ENCODE results near the gene SSR4.

SSR4 gene

DNA sequence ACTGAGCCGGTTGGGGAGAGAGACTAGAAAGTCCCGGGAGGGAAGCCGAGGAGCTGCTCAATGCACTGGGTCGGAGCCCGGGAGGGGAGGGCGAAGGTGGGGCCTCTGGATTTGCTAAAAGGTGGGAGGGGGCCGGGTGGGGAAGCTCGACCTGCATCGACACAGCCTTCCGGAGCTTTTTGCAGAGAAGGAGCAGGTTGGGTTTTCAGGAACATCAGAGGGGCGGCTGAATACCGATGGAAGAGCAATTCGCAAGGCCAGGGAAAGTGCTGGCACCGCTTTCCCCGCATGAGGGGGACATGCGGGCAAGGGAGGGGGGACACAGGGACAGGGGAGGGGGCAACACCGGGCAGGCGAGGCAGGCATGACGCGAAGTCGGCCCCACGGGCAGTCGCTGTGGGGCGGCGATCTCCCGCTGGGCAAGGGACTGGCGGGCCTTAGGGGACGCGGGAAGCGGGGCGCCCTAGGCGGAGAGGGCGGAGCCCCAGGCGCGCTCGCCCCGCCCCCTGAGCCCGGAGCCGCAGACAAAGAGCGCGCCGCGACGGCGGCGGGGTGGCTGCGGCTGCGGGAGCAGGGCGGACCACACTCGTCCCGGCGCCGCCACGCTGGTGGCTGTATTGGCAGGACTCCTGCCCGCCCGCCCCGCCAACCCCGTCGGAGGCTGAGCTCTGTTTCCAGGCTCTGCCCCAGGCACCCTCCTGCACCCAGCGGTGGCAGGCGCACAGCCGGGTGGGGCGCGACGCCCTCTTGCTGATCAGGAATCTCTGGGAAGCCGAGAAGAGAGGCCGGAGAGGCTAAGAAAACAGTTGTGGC is 24.3 kb downstream of the SSR4 start:
- peak overlapping the region; percentile 49 for H3K4me3 ChIP-seq (ENCODE audit: low read length)
- no peaks in the 10 kb centered on the region for H3K4me1 ChIP-seq (ENCODE audit: control insufficient read depth, insufficient read depth, low read length)
- H3K27me3 ChIP-seq (ENCODE audit: control insufficient read depth, insufficient read depth, low read length), result no peaks in the 10 kb centered on the region
- H3K4me2 ChIP-seq (ENCODE audit: low read length), result peak overlapping the region; percentile 77
- H3K9me3 ChIP-seq (replicated peaks; ENCODE audit: low read length), result no peaks in the 10 kb centered on the region
- no peak overlapping the region for H3K9ac ChIP-seq (ENCODE audit: low read depth, low read length)
- H3K36me3 ChIP-seq (ENCODE audit: insufficient read depth, low read length), result no peaks in the 10 kb centered on the region

DNA sequence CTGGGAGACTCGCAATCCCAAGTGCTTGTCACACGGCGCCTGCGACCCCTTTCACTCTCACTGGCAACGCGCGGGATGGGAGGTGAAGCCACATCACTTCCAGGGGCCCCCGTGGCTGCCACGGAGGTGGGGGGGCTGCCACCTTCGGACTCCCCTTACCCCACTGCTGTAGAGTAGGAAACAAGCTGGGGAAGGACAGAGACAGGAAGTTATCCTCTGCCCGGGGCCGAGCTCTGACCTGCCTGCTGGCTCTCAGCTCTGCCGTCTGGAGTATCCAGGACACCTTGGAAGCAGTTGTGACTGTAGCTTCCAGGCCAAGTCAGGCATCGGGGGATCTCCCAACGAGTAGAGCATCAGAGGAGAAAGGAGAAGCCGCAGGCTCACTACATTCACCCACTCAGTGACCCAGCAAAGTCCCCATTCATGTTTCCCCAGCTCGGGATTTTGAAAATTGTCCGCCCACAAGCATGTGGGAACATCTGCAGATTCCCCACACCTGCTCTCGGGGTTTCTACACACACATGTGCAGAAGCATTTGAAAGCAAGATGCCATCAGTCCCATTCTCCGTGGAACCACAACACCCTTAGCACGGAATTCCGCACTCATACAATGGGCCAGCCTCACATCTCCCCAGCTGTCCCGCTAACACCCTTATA is 25.0 kb downstream of the SSR4 start:
- H3K27me3 ChIP-seq (ENCODE audit: control insufficient read depth, insufficient read depth, low read length), result no peaks in the 10 kb centered on the region
- peak overlapping the region; percentile 77 for H3K4me2 ChIP-seq (ENCODE audit: low read length)
- H3K4me3 ChIP-seq (ENCODE audit: low read length), result peak overlapping the region; percentile 49
- no peaks in the 10 kb centered on the region for H3K4me1 ChIP-seq (ENCODE audit: control insufficient read depth, insufficient read depth, low read length)
- no peaks in the 10 kb centered on the region for H3K36me3 ChIP-seq (ENCODE audit: insufficient read depth, low read length)
- no peaks in the 10 kb centered on the region for H3K9me3 ChIP-seq (replicated peaks; ENCODE audit: low read length)
- H3K9ac ChIP-seq (ENCODE audit: low read depth, low read length), result no peak overlapping the region

DNA sequence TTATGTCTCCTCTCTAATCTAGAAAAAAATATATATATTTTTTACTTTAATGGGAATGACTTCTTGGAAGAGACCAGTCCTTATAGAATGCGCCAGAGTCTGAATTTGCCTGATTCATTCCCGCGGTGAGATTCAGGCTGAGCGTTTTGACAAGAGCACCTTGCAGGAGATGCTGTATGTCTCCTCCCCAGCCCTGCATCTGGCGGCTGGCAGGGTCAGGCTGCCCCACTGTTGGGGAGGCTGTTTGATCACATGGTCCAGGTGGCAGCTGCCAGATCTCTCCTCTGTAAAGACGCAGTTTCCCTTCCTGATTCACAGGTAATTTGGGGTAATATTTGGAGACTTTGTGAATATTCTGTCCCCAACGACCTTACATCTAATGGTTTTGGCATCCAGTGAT is 26.1 kb downstream of the SSR4 start:
- H3K27me3 ChIP-seq (ENCODE audit: control insufficient read depth, insufficient read depth, low read length), result peaks cover 5% of the 10 kb centered on the region
- no peaks in the 10 kb centered on the region for H3K9me3 ChIP-seq (replicated peaks; ENCODE audit: low read length)
- H3K36me3 ChIP-seq (ENCODE audit: insufficient read depth, low read length), result no peaks in the 10 kb centered on the region
- H3K4me2 ChIP-seq (ENCODE audit: low read length), result no peak overlapping the region
- no peaks in the 10 kb centered on the region for H3K4me1 ChIP-seq (ENCODE audit: control insufficient read depth, insufficient read depth, low read length)
- no peak overlapping the region for H3K9ac ChIP-seq (ENCODE audit: low read depth, low read length)
- no peak overlapping the region for H3K4me3 ChIP-seq (ENCODE audit: low read length)

DNA sequence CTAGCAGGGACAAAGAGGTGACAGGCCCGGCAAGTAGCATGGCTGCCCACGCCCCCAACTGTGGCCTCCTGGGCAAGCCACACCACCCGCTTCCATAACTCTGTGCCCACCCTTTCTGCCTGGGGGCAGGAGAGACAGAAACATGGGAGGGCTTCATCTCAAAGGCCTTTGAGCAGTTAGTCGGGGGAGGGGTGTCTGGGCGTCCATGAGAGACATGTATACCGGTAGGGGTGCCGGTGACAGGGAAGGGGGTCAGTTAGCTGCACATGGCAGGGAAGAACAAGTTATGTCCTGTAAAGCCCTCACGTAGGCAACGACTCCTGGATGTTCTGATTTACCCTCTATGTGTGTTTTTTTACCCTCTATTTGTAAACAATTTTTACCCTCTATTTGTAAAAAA is 26.6 kb downstream of the SSR4 start:
- no peak overlapping the region for H3K9ac ChIP-seq (ENCODE audit: low read depth, low read length)
- no peaks in the 10 kb centered on the region for H3K36me3 ChIP-seq (ENCODE audit: insufficient read depth, low read length)
- H3K4me2 ChIP-seq (ENCODE audit: low read length), result no peak overlapping the region
- H3K4me3 ChIP-seq (ENCODE audit: low read length), result no peak overlapping the region
- no peaks in the 10 kb centered on the region for H3K9me3 ChIP-seq (replicated peaks; ENCODE audit: low read length)
- peaks cover 5% of the 10 kb centered on the region for H3K27me3 ChIP-seq (ENCODE audit: control insufficient read depth, insufficient read depth, low read length)
- H3K4me1 ChIP-seq (ENCODE audit: control insufficient read depth, insufficient read depth, low read length), result no peaks in the 10 kb centered on the region

DNA sequence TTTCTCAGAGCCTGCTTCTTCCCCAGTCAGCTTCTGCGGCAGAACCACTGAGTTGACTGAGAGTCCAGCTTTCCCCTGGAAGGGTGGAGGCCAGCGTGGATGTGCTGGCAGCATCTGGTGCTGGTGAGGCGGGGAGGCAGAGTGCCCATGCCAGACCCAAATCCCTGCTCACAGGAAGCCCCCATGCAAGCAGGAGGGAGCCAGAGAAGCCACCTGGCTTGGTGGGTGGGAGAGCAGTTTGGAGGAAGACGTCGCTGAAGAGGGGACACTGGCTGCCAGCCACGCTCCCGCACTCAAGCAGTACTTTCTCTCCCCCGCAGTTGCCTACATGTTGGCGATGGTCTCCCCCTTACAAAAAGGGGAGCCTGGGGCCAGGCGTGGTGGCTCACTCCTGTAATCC is 29.9 kb downstream of the SSR4 start:
- Histone ChIP-seq H3K4me1 (ENCODE audit: control insufficient read depth, insufficient read depth, low read length) (no peaks in the 10 kb centered on the region), H3K4me3 (ENCODE audit: low read length) (no peak overlapping the region)

DNA sequence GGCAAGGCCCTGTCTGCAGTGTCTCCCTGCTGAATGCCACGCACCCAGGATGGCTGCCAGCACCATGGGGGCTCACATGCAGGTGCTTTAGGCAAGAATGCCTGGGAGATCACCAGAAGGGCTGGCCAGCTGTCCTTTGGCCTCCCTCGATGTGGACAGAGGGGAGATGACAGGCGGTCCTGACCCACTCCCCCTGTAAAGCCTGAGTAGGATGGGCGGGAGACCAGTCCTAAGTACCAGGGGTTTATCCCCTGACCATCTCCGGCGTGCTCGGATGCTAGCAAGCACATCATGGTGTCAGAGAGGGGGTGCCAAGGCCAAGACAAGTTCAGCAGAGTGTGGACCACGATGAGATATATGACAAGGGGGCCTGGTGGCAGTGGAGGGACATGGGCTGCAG is 30.6 kb downstream of the SSR4 start:
- Histone ChIP-seq H3K4me2 (ENCODE audit: low read length) (no peak overlapping the region), H3K4me3 (ENCODE audit: low read length) (no peak overlapping the region), H3K9ac (ENCODE audit: low read depth, low read length) (no peak overlapping the region), H3K36me3 (ENCODE audit: insufficient read depth, low read length) (no peaks in the 10 kb centered on the region), H3K9me3 (replicated peaks; ENCODE audit: low read length) (no peaks in the 10 kb centered on the region), H3K4me1 (ENCODE audit: control insufficient read depth, insufficient read depth, low read length) (no peaks in the 10 kb centered on the region), H3K27me3 (ENCODE audit: control insufficient read depth, insufficient read depth, low read length) (peaks cover 22% of the 10 kb centered on the region)

More for the DNA sequence above, 29.9 kb downstream of the SSR4 start:
- Histone ChIP-seq H3K9ac (ENCODE audit: low read depth, low read length) (no peak overlapping the region), H3K27me3 (ENCODE audit: control insufficient read depth, insufficient read depth, low read length) (peaks cover 20% of the 10 kb centered on the region), H3K4me2 (ENCODE audit: low read length) (no peak overlapping the region), H3K36me3 (ENCODE audit: insufficient read depth, low read length) (no peaks in the 10 kb centered on the region), H3K9me3 (replicated peaks; ENCODE audit: low read length) (no peaks in the 10 kb centered on the region)

DNA sequence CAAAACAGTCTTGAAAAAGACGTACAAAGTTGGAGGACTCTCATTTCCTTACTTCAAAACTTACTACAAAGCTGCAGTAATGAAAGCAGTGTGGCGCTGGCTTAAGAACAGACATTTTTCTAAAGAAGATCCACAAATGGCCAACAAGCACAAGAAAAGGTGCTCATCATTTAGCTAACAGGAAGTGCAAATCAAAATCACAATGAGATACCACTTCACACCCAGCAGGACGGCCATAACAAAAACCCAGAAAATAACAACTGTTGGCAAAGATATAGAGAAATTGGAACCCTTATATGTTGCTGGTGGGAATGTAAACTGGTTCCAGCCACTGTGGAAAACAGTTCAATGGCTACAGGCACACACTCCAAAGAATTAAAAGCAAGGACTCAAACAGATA is 32.5 kb downstream of the SSR4 start:
- Histone ChIP-seq H3K4me3 (ENCODE audit: low read length) (no peak overlapping the region), H3K4me2 (ENCODE audit: low read length) (no peak overlapping the region), H3K9me3 (replicated peaks; ENCODE audit: low read length) (no peaks in the 10 kb centered on the region), H3K9ac (ENCODE audit: low read depth, low read length) (no peak overlapping the region), H3K27me3 (ENCODE audit: control insufficient read depth, insufficient read depth, low read length) (peaks cover 29% of the 10 kb centered on the region), H3K36me3 (ENCODE audit: insufficient read depth, low read length) (no peaks in the 10 kb centered on the region), H3K4me1 (ENCODE audit: control insufficient read depth, insufficient read depth, low read length) (no peaks in the 10 kb centered on the region)

DNA sequence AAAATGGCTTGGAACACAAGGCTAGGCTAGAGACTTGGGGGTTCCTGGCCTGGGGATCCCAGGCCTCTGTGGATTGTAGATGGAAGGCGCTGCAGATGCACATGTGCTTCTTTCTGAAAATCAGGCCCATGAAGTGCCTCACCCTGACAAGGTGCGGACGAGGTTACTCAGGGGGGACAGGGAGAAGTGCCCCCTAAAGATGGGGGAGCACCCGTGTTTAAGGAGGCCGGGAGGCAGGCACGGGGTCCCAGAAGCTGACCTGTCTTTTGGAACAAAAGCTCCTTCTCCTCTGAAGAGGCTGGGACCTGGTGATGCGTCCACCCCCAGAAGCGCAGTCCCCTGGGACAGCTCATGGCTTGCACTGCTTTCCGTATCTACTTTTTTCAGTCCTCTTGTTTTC is 33.4 kb downstream of the SSR4 start:
- no peaks in the 10 kb centered on the region for H3K36me3 ChIP-seq (ENCODE audit: insufficient read depth, low read length)
- H3K27me3 ChIP-seq (ENCODE audit: control insufficient read depth, insufficient read depth, low read length), result peaks cover 32% of the 10 kb centered on the region
- no peak overlapping the region for H3K4me2 ChIP-seq (ENCODE audit: low read length)
- H3K9me3 ChIP-seq (replicated peaks; ENCODE audit: low read length), result no peaks in the 10 kb centered on the region
- no peaks in the 10 kb centered on the region for H3K4me1 ChIP-seq (ENCODE audit: control insufficient read depth, insufficient read depth, low read length)
- H3K4me3 ChIP-seq (ENCODE audit: low read length), result no peak overlapping the region
- no peak overlapping the region for H3K9ac ChIP-seq (ENCODE audit: low read depth, low read length)

DNA sequence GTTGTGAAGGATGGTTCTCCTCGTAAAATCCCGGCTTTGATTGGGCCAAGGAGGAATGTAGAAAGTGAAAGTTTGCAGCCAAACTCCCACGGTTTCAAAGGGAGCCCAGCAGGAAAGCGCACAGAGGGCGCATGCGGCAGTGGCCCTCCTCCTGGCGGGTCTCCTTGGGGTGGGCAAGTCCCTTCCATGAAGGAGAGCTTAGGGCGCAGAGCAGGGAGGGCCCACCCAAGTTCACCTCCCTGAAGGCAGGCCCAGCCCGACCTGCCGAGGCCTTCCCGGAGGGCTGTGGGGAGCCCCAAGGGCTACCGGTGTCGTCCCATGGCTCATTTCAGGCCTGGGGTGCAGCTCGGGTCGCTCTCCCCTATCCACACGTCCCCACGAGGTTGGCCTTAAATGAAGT is 33.8 kb downstream of the SSR4 start:
- Histone ChIP-seq H3K4me3 (ENCODE audit: low read length) (no peak overlapping the region), H3K4me1 (ENCODE audit: control insufficient read depth, insufficient read depth, low read length) (no peaks in the 10 kb centered on the region), H3K4me2 (ENCODE audit: low read length) (no peak overlapping the region), H3K27me3 (ENCODE audit: control insufficient read depth, insufficient read depth, low read length) (peaks cover 34% of the 10 kb centered on the region), H3K9me3 (replicated peaks; ENCODE audit: low read length) (no peaks in the 10 kb centered on the region), H3K9ac (ENCODE audit: low read depth, low read length) (no peak overlapping the region), H3K36me3 (ENCODE audit: insufficient read depth, low read length) (no peaks in the 10 kb centered on the region)

DNA sequence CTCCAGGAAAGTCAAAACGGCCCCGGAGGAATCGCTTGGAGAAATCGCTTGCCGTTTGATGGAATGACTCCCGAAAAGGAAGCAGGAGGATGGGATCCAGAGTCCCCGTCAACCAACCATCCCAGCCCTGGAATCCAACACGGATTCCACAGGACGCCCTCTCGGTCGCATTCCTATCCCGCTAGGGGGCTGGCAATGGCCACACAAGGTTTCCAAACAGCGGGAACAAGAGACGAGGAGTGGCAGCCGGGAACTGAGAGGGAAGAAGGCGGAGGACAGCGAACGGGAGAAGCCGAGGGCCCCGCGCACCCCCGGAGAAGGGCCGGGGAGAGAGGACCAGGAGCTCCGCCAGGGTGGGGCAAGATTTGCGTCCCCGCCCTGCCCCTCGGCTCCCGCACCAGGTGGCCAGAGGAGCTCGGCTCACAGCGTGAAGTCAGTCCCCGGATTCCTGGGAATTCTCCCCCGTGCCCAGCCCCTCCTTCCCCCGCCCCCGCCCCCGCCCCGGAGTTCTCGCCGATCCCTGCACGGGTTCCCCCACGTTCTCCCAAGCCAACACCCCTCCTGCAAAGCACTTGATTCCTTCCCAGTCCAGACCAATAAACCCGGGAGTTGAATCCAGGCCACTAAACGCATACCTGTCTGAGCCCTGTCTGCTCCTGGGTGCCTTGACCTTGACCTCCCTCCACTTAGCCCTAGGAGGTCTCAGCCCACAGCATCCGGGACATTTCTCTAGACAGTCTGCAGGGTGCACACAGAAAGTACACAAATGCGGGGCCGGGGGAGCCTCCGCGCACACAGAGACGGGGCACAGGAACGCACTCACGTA is 34.5 kb downstream of the SSR4 start:
- no peak overlapping the region for H3K9ac ChIP-seq (ENCODE audit: low read depth, low read length)
- no peaks in the 10 kb centered on the region for H3K4me1 ChIP-seq (ENCODE audit: control insufficient read depth, insufficient read depth, low read length)
- no peak overlapping the region for H3K4me3 ChIP-seq (ENCODE audit: low read length)
- peak overlapping the region; percentile 37 for H3K4me2 ChIP-seq (ENCODE audit: low read length)
- peaks cover 34% of the 10 kb centered on the region for H3K27me3 ChIP-seq (ENCODE audit: control insufficient read depth, insufficient read depth, low read length)
- no peaks in the 10 kb centered on the region for H3K36me3 ChIP-seq (ENCODE audit: insufficient read depth, low read length)
- H3K9me3 ChIP-seq (replicated peaks; ENCODE audit: low read length), result no peaks in the 10 kb centered on the region

DNA sequence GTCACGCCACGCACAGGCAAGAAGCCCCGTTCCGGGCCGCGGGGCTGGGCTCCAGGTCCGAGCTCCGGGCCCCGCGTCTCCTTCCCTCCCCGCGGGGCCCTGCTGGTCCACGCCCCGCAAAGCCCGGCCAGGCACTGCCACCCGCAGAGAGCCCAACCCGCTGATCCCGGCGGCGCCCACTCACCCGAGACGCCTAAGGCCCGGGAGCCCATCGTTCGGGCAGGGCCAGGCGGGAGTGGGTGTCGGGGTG is 35.0 kb downstream of the SSR4 start:
- Histone ChIP-seq H3K27me3 (ENCODE audit: control insufficient read depth, insufficient read depth, low read length) (peaks cover 36% of the 10 kb centered on the region), H3K4me2 (ENCODE audit: low read length) (peak overlapping the region; percentile 37), H3K4me1 (ENCODE audit: control insufficient read depth, insufficient read depth, low read length) (no peaks in the 10 kb centered on the region), H3K9ac (ENCODE audit: low read depth, low read length) (no peak overlapping the region), H3K9me3 (replicated peaks; ENCODE audit: low read length) (no peaks in the 10 kb centered on the region), H3K36me3 (ENCODE audit: insufficient read depth, low read length) (no peaks in the 10 kb centered on the region), H3K4me3 (ENCODE audit: low read length) (no peak overlapping the region)

Data from skeletal muscle satellite cell (primary cell).